Parathyroid adenoma (tissue), 2 donors: Measurements from ENCODE around the gene GJB1.

ENCODE experiments used
- H2AFZ ChIP-seq: fragments of 300-600 bp; sonication (generic); one replicate; pipeline ENCODE4 v1.7.0; 2017; ENCODE audit warnings: antibody characterized with exemption, mild to moderate bottlenecking
- H3K27ac ChIP-seq: fragments of 300-600 bp; sonication (generic); one replicate; pipeline ENCODE4 v1.7.0; 2017
- H3K27me3 ChIP-seq: fragments of 300-600 bp; sonication (generic); one replicate; pipeline ENCODE4 v1.7.0; 2017; ENCODE audit warnings: low read length; ENCODE audit not compliant: control insufficient read depth, insufficient read depth
- H3K36me3 ChIP-seq: fragments of 300-600 bp; sonication (generic); one replicate; pipeline ENCODE4 v1.7.0; 2017; ENCODE audit warnings: low read length; ENCODE audit not compliant: control insufficient read depth, insufficient read depth
- H3K4me1 ChIP-seq: fragments of 300-600 bp; sonication (generic); one replicate; pipeline ENCODE4 v1.7.0; 2017; ENCODE audit warnings: control low read depth
- H3K4me2 ChIP-seq: fragments of 300-600 bp; sonication (generic); one replicate; pipeline ENCODE4 v1.7.0; 2017; ENCODE audit warnings: low read length
- H3K4me3 ChIP-seq: fragments of 300-600 bp; sonication (generic); one replicate; pipeline ENCODE4 v1.7.0; 2017; ENCODE audit warnings: low read depth, low read length
- H3K79me2 ChIP-seq: fragments of 300-600 bp; sonication (generic); one replicate; pipeline ENCODE4 v1.7.0; 2017; ENCODE audit warnings: control low read depth
- H3K9ac ChIP-seq: fragments of 300-600 bp; sonication (generic); one replicate; pipeline ENCODE4 v1.7.0; 2017; ENCODE audit warnings: mild to moderate bottlenecking
- H3K9me3 ChIP-seq: fragments of 300-600 bp; sonication (generic); one replicate; pipeline ENCODE4 v1.7.0; 2017; ENCODE audit warnings: low read length; ENCODE audit not compliant: control insufficient read depth
- CTCF ChIP-seq: fragments of 300-600 bp; sonication (generic); IDR thresholded peaks from one replicate; pipeline ENCODE4 v1.7.0; 2017; ENCODE audit warnings: antibody characterized with exemption, mild to moderate bottlenecking
- donor health status: primary hyperparathyroidism.

The GJB1 gene

GRCh38 chrX:71239781-71240180 lies 16.8 kb downstream of the GJB1 start:
- Histone ChIP-seq H3K9ac (no peak overlapping the region), H3K27me3 (no peaks in the 10 kb centered on the region), H2AFZ (no peak overlapping the region), H3K4me1 (no peaks in the 10 kb centered on the region), H3K4me2 (no peak overlapping the region), H3K36me3 (no peaks in the 10 kb centered on the region), H3K9me3 (no peaks in the 10 kb centered on the region), H3K79me2 (no peaks in the 10 kb centered on the region), H3K4me3 (no peak overlapping the region), H3K27ac (no peak overlapping the region)
- TF ChIP-seq CTCF: no peak

GRCh38 chrX:71241301-71241700 lies 18.3 kb downstream of the GJB1 start:
- Histone ChIP-seq H3K4me2 (no peak overlapping the region), H3K4me3 (no peak overlapping the region), H3K27me3 (no peaks in the 10 kb centered on the region), H3K9ac (no peak overlapping the region), H2AFZ (no peak overlapping the region), H3K27ac (no peak overlapping the region), H3K4me1 (no peaks in the 10 kb centered on the region), H3K9me3 (no peaks in the 10 kb centered on the region), H3K36me3 (no peaks in the 10 kb centered on the region), H3K79me2 (no peaks in the 10 kb centered on the region)
- no peak for TF ChIP-seq CTCF

GRCh38 chrX:71244359-71245128 lies 21.5 kb downstream of the GJB1 start:
- no peaks in the 10 kb centered on the region for H3K79me2 ChIP-seq
- H3K4me1 ChIP-seq: no peaks in the 10 kb centered on the region
- H2AFZ ChIP-seq: no peak overlapping the region
- H3K27me3 ChIP-seq: no peaks in the 10 kb centered on the region
- TF ChIP-seq CTCF: no peak
- H3K27ac ChIP-seq: no peak overlapping the region
- no peak overlapping the region for H3K4me2 ChIP-seq
- H3K4me3 ChIP-seq: no peak overlapping the region
- no peak overlapping the region for H3K9ac ChIP-seq
- H3K36me3 ChIP-seq: no peaks in the 10 kb centered on the region
- H3K9me3 ChIP-seq: no peaks in the 10 kb centered on the region

- Histone ChIP-seq H3K27ac (no peak overlapping the region), H3K36me3 (no peaks in the 10 kb centered on the region), H3K4me1 (no peaks in the 10 kb centered on the region), H3K4me2 (no peak overlapping the region), H3K9ac (no peak overlapping the region), H3K79me2 (no peaks in the 10 kb centered on the region), H3K4me3 (no peak overlapping the region), H3K9me3 (no peaks in the 10 kb centered on the region), H3K27me3 (no peaks in the 10 kb centered on the region), H2AFZ (no peak overlapping the region)
- no peak for TF ChIP-seq CTCF
These were observed 22.1 kb downstream of the GJB1 start for GRCh38 chrX:71245159-71245558.

GRCh38 chrX:71250841-71251240 lies 27.8 kb downstream of the GJB1 start:
- Histone ChIP-seq H3K27ac (no peak overlapping the region), H3K4me2 (no peak overlapping the region), H3K4me1 (peaks cover 4% of the 10 kb centered on the region), H3K79me2 (no peaks in the 10 kb centered on the region), H3K27me3 (no peaks in the 10 kb centered on the region), H3K9ac (no peak overlapping the region), H3K36me3 (no peaks in the 10 kb centered on the region), H3K4me3 (no peak overlapping the region), H3K9me3 (no peaks in the 10 kb centered on the region), H2AFZ (no peak overlapping the region)
- no peak for TF ChIP-seq CTCF
